SU-DHL-6 (cell line): ENCODE measurements around the gene CCDC93.

Experiments used
- CTCF ChIP-seq: fragments of 200-600 bp; sonication (generic); IDR thresholded peaks from one replicate; pipeline ENCODE4 v1.5.1; 2017; ENCODE audit warnings: antibody characterized with exemption, mild to moderate bottlenecking, low read length, moderate library complexity; ENCODE audit not compliant: insufficient read depth, poor library complexity, severe bottlenecking
- EZH2phosphoT487 ChIP-seq: fragments of 200-600 bp; sonication (generic), shearing (Covaris generic); conservative IDR thresholded peaks from 2 replicates; pipeline ENCODE4 v1.6.1; 2018; ENCODE audit warnings: mild to moderate bottlenecking, antibody characterized with exemption, low read length, moderate library complexity, mixed read lengths

DNA sequence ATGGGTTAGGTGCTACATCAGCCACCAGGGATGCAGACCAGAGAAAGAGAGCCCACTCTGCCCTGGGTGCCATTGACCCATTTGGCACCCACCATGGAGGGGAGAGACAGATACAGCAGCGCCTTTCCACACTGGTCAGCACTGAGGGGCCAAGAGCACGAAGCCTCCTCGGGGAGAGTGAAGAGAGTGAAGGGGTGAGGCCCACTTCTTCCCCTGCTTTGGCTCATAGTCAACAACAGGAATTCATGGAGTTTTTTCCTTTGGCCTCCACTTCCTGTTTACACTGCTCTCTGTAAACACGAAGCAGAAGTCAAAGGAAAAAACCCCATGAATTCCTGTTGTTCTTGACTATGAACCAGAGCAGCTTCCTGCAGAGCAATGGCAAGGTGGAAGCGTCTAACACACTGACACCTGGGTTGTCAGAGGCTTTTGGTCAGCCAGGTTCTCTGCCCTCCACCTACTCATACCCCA, 80.0 kb downstream of the CCDC93 start:
- no peak for TF ChIP-seq CTCF
- TF ChIP-seq EZH2phosphoT487 = no peak
